Hepatocyte (in vitro differentiated cells): Measurements from ENCODE around the gene GSTM1. TPM values are rescaled to one million over a fixed set of nuclear protein-coding genes. Genes with fewer than 3 reads are reported as not detected.

ENCODE experiments used
- DNase-seq: peaks from one replicate; pipeline ENCODE4 v3.0.0-alpha.2; 2016; ENCODE audit warnings: low spot score
- H2AFZ ChIP-seq: fragments of 200-600 bp; sonication (generic); 2 replicates; pipeline ENCODE4 v1.6.0; 2016; ENCODE audit warnings: antibody characterized with exemption, mild to moderate bottlenecking
- H3K27ac ChIP-seq: fragments of 200-600 bp; sonication (generic); 2 replicates; pipeline ENCODE4 v1.5.1; 2016; ENCODE audit warnings: mild to moderate bottlenecking
- H3K27me3 ChIP-seq: fragments of 200-600 bp; sonication (generic); 2 replicates; pipeline ENCODE4 v1.6.1; 2016
- H3K36me3 ChIP-seq: fragments of 200-600 bp; sonication (generic); replicated peaks from 2 replicates; pipeline ENCODE4 v1.5.1; 2016; ENCODE audit warnings: low read depth; ENCODE audit not compliant: insufficient read depth
- H3K4me1 ChIP-seq: fragments of 200-600 bp; sonication (generic); 2 replicates; pipeline ENCODE4 v1.5.1; 2016; ENCODE audit warnings: mild to moderate bottlenecking, moderate library complexity; ENCODE audit not compliant: insufficient read depth
- H3K4me2 ChIP-seq: fragments of 200-600 bp; sonication (generic); 2 replicates; pipeline ENCODE4 v1.6.0; 2016
- H3K4me3 ChIP-seq: fragments of 200-600 bp; sonication (generic); 2 replicates; pipeline ENCODE4 v1.5.1; 2016; ENCODE audit warnings: mild to moderate bottlenecking
- H3K79me2 ChIP-seq: fragments of 200-600 bp; sonication (generic); 2 replicates; pipeline ENCODE4 v1.6.0; 2017; ENCODE audit warnings: mild to moderate bottlenecking
- H3K9me2 ChIP-seq: fragments of 200-600 bp; sonication (generic); replicated peaks from 2 replicates; pipeline ENCODE4 v1.6.0; 2017; ENCODE audit warnings: mild to moderate bottlenecking; ENCODE audit not compliant: insufficient read depth
- H3K9me3 ChIP-seq: fragments of 200-600 bp; sonication (generic); 2 replicates; pipeline ENCODE4 v1.5.1; 2016; ENCODE audit warnings: low read depth, mild to moderate bottlenecking
- H4K20me1 ChIP-seq: fragments of 200-600 bp; sonication (generic); 2 replicates; pipeline ENCODE4 v1.6.0; 2016; ENCODE audit warnings: mild to moderate bottlenecking; ENCODE audit not compliant: insufficient read depth, poor library complexity, severe bottlenecking
- CTCF ChIP-seq: fragments of 200-600 bp; sonication (generic); IDR thresholded peaks from 2 replicates; pipeline ENCODE4 v1.5.1; 2016; ENCODE audit warnings: antibody characterized with exemption, mild to moderate bottlenecking; ENCODE audit not compliant: poor library complexity
- EZH2 ChIP-seq: fragments of 200-600 bp; sonication (generic); IDR thresholded peaks from 2 replicates; pipeline ENCODE4 v1.6.1; 2016; ENCODE audit warnings: antibody characterized with exemption, mild to moderate bottlenecking, borderline replicate concordance
- EZH2phosphoT487 ChIP-seq: fragments of 200-600 bp; sonication (generic); IDR thresholded peaks from one replicate; pipeline ENCODE4 v1.6.1; 2018; ENCODE audit warnings: antibody characterized with exemption, mild to moderate bottlenecking, low read depth, moderate library complexity; ENCODE audit not compliant: unreplicated experiment, severe bottlenecking
- WGBS: methylation state at CpG from one replicate; pipeline ENCODE4 v1.1.6; 2016; ENCODE audit warnings: low lambda C conversion rate; ENCODE audit errors: missing lambda C conversion rate; 5-methylcytosine and 5-hydroxymethylcytosine counted together
- polyA plus RNA-seq: library from polyadenylated mRNA; unstranded; fragments of >200 nt; fragmentation: Nextera tagmentation; extraction: Ambion mirVana; gene quantifications from 2 replicates; pipeline ENCODE4 v1.2.1, GENCODE V29; 2016
- total RNA-seq: library from RNA; depleted of rRNA; stranded (reverse); fragments of >200 nt; gene quantifications from 2 replicates; pipeline ENCODE4 v1.2.3, GENCODE V29; 2014

The GSTM1 gene
- total and polyA plus RNA-seq, 2 experiments from 2014 or later = 19.9 to 44.3 TPM

GRCh38 chr1:109739738-109740614 lies 52.4 kb downstream of the GSTM1 start:
- H3K9me2 ChIP-seq = no peaks in the 10 kb centered on the region
- H3K4me1 ChIP-seq = peaks cover 10% of the 10 kb centered on the region
- 1% methylated on average over 61 of the region's 86 CpGs for WGBS
- H3K27ac ChIP-seq = peak overlapping the region; percentile 93
- TF ChIP-seq CTCF (no peak), EZH2phosphoT487 (no peak), EZH2 (no peak)
- H3K4me3 ChIP-seq = peak overlapping the region; percentile 93
- peak overlapping the region; percentile 75 for H2AFZ ChIP-seq
- peak; percentile 92 for DNase-seq
- H3K4me2 ChIP-seq = peak overlapping the region; percentile 96
- H3K36me3 ChIP-seq = no peaks in the 10 kb centered on the region
- H4K20me1 ChIP-seq = no peaks in the 10 kb centered on the region
- H3K9me3 ChIP-seq = no peaks in the 10 kb centered on the region
- H3K27me3 ChIP-seq = no peaks in the 10 kb centered on the region
- H3K79me2 ChIP-seq = peaks cover 28% of the 10 kb centered on the region

DNA sequence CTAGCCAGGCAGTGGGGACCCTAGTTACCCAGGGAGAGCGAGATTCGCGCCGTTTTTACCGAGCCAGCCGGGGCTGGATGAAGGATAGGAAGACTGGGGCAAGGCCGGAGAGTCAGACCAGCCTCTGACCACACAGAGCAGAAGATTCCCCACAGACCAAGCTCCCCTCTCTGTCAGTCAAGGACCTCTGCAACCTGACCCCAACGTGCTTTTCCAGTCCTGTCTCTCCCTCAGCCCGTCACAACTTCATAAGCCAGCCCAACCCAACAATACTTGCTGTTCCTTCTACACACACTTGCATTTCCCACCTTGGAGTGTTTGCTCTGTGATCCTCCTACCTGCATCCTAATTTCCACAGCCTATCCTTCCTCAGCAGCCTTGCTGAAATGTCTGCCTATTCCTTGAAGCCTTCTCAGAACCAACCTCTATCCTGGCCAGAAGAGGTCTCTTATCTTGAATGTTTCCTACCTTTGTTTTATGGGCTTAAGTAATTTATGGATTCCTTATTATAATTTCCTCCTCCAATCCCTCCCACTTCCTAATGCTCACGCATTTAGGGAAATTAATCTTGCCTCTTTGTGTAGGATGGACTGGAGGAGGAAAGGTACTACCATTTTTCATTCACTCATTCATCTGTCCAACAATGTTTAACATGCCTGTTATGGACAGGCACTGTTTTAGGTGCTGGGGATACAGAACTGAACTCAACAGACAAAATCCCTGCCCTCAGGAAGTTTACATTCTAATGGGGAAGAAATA lies 53.2 kb downstream of the GSTM1 start, which contains the start of gene GSTM3:
Gene GSTM3 (minus strand): TSS at position 424 of the 759 bp plus-strand sequence. CDS start 751 bp downstream, outside the sequence.
- Histone ChIP-seq H2AFZ (peak within 1 kb of the TSS; percentile 75), H3K4me1 (peaks cover 10% of the 10 kb centered on the region), H3K9me2 (no peaks in the 10 kb centered on the region), H3K27me3 (no peaks in the 10 kb centered on the region), H3K9me3 (no peaks in the 10 kb centered on the region), H3K79me2 (peaks cover 28% of the 10 kb centered on the region), H3K4me2 (peak within 1 kb of the TSS; percentile 96), H3K36me3 (no peaks in the 10 kb centered on the region), H3K4me3 (peak within 1 kb of the TSS; percentile 93), H3K27ac (peak within 1 kb of the TSS; percentile 93), H4K20me1 (no peaks in the 10 kb centered on the region)
- DNase-seq = no peak
- 7% methylated on average over 10 of the region's 10 CpGs for WGBS
- no peak for TF ChIP-seq EZH2
- TF ChIP-seq CTCF = no peak
- TF ChIP-seq EZH2phosphoT487 = no peak

Other genes starting within 250 kb of the GSTM1 start
- 2.0 and 2.1 TPM in 2 replicates for gene SYPL2, start 221.3 kb upstream of the GSTM1 start, total RNA-seq
- gene SYPL2, start 221.3 kb upstream of the GSTM1 start, polyA plus RNA-seq = 3.0 TPM in 2 replicates
- gene ATXN7L2, start 203.9 kb upstream of the GSTM1 start, total RNA-seq = 5.1 and 6.6 TPM in 2 replicates
- 5.3 and 9.3 TPM in 2 replicates for gene ATXN7L2, start 203.9 kb upstream of the GSTM1 start, polyA plus RNA-seq
- 6.0 and 6.5 TPM in 2 replicates for gene CYB561D1, start 193.7 kb upstream of the GSTM1 start, total RNA-seq
- gene CYB561D1, start 193.7 kb upstream of the GSTM1 start, polyA plus RNA-seq = 4.8 and 5.2 TPM in 2 replicates
- gene AMIGO1, start 178.1 kb upstream of the GSTM1 start, total RNA-seq = 4.1 and 4.4 TPM in 2 replicates
- gene AMIGO1, start 178.1 kb upstream of the GSTM1 start, polyA plus RNA-seq = 2.0 and 2.6 TPM in 2 replicates
- gene GPR61, start 147.9 kb upstream of the GSTM1 start, total RNA-seq = 0.50 TPM in 1 of 2 replicates, not detected in the other
- 0.88 and 1.1 TPM in 2 replicates for gene GPR61, start 147.9 kb upstream of the GSTM1 start, polyA plus RNA-seq
- gene GNAI3, start 139.2 kb upstream of the GSTM1 start, total RNA-seq = 10.9 and 11.5 TPM in 2 replicates
- gene GNAI3, start 139.2 kb upstream of the GSTM1 start, polyA plus RNA-seq = 8.1 and 8.9 TPM in 2 replicates
- 0.96 TPM in 1 of 2 replicates, not detected in the other for gene GNAT2, start 68.2 kb upstream of the GSTM1 start, total RNA-seq
- gene GNAT2, start 68.2 kb upstream of the GSTM1 start, polyA plus RNA-seq = 0.18 and 0.19 TPM in 2 replicates
- gene AMPD2, start 68.0 kb upstream of the GSTM1 start, total RNA-seq = 63.1 and 81.9 TPM in 2 replicates
- gene AMPD2, start 68.0 kb upstream of the GSTM1 start, polyA plus RNA-seq = 80.9 and 101 TPM in 2 replicates
- 64.5 and 99.9 TPM in 2 replicates for gene GSTM4, start 31.7 kb upstream of the GSTM1 start, total RNA-seq
- 97.4 and 116 TPM in 2 replicates for gene GSTM4, start 31.7 kb upstream of the GSTM1 start, polyA plus RNA-seq
- 46.5 and 48.7 TPM in 2 replicates for gene GSTM2, start 19.8 kb upstream of the GSTM1 start, total RNA-seq
- gene GSTM2, start 19.8 kb upstream of the GSTM1 start, polyA plus RNA-seq = 91.4 and 106 TPM in 2 replicates
- gene GSTM5, start 24.4 kb downstream of the GSTM1 start, total RNA-seq = 0.12 and 3.0 TPM in 2 replicates
- 1.2 and 1.6 TPM in 2 replicates for gene GSTM5, start 24.4 kb downstream of the GSTM1 start, polyA plus RNA-seq
- 297 and 337 TPM in 2 replicates for gene GSTM3, start 53.2 kb downstream of the GSTM1 start, total RNA-seq
- gene GSTM3, start 53.2 kb downstream of the GSTM1 start, polyA plus RNA-seq = 905 and 962 TPM in 2 replicates
- gene EPS8L3, start 76.1 kb downstream of the GSTM1 start, total RNA-seq = 40.2 and 48.1 TPM in 2 replicates
- 97.3 and 105 TPM in 2 replicates for gene EPS8L3, start 76.1 kb downstream of the GSTM1 start, polyA plus RNA-seq
- gene CSF1, start 223.0 kb downstream of the GSTM1 start, total RNA-seq = 9.1 and 9.4 TPM in 2 replicates
- 13.5 and 19.1 TPM in 2 replicates for gene CSF1, start 223.0 kb downstream of the GSTM1 start, polyA plus RNA-seq